Measurements from ENCODE around the gene NDUFB6. TPM values are rescaled to one million over a fixed set of nuclear protein-coding genes. Genes with fewer than 3 reads are reported as not detected.
"Not testable (repeated sequence)": the region's sequence is repeated elsewhere in the genome, so short reads cannot be mapped to it uniquely, and the experiment has no call there.

The NDUFB6 gene
- total RNA-seq, 1 donor from 2014 or later: 30.7 TPM

GRCh38 chr9:32550150-32550561 is 22.8 kb downstream of the NDUFB6 start:
- peaks cover 8% of the 10 kb centered on the region for H3K9me3 Mint-ChIP-seq (ENCODE audit: unreplicated experiment)
- DNase-seq: no peak
- TF ChIP-seq, protein P1, sequence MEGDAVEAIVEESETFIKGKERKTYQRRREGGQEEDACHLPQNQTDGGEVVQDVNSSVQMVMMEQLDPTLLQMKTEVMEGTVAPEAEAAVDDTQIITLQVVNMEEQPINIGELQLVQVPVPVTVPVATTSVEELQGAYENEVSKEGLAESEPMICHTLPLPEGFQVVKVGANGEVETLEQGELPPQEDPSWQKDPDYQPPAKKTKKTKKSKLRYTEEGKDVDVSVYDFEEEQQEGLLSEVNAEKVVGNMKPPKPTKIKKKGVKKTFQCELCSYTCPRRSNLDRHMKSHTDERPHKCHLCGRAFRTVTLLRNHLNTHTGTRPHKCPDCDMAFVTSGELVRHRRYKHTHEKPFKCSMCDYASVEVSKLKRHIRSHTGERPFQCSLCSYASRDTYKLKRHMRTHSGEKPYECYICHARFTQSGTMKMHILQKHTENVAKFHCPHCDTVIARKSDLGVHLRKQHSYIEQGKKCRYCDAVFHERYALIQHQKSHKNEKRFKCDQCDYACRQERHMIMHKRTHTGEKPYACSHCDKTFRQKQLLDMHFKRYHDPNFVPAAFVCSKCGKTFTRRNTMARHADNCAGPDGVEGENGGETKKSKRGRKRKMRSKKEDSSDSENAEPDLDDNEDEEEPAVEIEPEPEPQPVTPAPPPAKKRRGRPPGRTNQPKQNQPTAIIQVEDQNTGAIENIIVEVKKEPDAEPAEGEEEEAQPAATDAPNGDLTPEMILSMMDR (IDR thresholded peaks at IDR 0.05; ENCODE audit: partially characterized antibody, unreplicated experiment): no peak
- peaks cover 6% of the 10 kb centered on the region for H3K27me3 Mint-ChIP-seq (ENCODE audit: unreplicated experiment)
- peak overlapping the region; percentile 95 for H3K4me3 Mint-ChIP-seq (ENCODE audit: unreplicated experiment)
- H3K27ac Mint-ChIP-seq (ENCODE audit: unreplicated experiment): peak overlapping the region; percentile 69
- peaks cover 10% of the 10 kb centered on the region for H3K4me1 Mint-ChIP-seq (ENCODE audit: low read depth, unreplicated experiment)
- no peaks in the 10 kb centered on the region for H3K36me3 Mint-ChIP-seq (ENCODE audit: unreplicated experiment)

- not testable (repeated sequence) for H3K4me3 Mint-ChIP-seq (ENCODE audit: unreplicated experiment); DNase-seq; H3K9me3 Mint-ChIP-seq (ENCODE audit: unreplicated experiment); H3K27ac Mint-ChIP-seq (ENCODE audit: unreplicated experiment); H3K27me3 Mint-ChIP-seq (ENCODE audit: unreplicated experiment); H3K36me3 Mint-ChIP-seq (ENCODE audit: unreplicated experiment)
- peaks cover 10% of the 10 kb centered on the region for H3K4me1 Mint-ChIP-seq (ENCODE audit: low read depth, unreplicated experiment)
These were observed 24.7 kb downstream of the NDUFB6 start for GRCh38 chr9:32548213-32548612.

DNA sequence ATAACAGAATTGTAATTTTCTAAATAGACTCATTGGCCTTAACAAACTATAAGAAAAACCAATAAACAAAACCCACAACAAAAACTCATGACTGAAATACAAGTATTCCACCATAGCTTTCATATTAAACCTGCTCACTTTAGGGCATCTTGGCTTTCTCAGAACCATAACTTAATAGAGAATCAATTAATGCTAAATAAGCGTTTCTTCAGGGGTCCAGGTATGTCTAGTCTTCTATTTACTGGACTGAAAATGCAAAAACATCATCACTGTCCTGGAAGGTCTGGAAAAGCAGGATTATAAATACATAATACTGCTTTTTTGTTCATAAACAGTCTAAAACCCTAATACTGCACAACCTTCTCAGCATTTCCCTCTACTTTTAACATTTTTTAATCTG is 27.1 kb downstream of the NDUFB6 start:
- peaks cover 10% of the 10 kb centered on the region for H3K4me1 Mint-ChIP-seq (ENCODE audit: low read depth, unreplicated experiment)
- no peaks in the 10 kb centered on the region for H3K9me3 Mint-ChIP-seq (ENCODE audit: unreplicated experiment)
- no peak overlapping the region for H3K27ac Mint-ChIP-seq (ENCODE audit: unreplicated experiment)
- DNase-seq: no peak
- H3K4me3 Mint-ChIP-seq (ENCODE audit: unreplicated experiment): no peak overlapping the region
- TF ChIP-seq, protein P1 (IDR thresholded peaks at IDR 0.05; ENCODE audit: partially characterized antibody, unreplicated experiment): no peak
- no peaks in the 10 kb centered on the region for H3K27me3 Mint-ChIP-seq (ENCODE audit: unreplicated experiment)
- no peaks in the 10 kb centered on the region for H3K36me3 Mint-ChIP-seq (ENCODE audit: unreplicated experiment)

DNA sequence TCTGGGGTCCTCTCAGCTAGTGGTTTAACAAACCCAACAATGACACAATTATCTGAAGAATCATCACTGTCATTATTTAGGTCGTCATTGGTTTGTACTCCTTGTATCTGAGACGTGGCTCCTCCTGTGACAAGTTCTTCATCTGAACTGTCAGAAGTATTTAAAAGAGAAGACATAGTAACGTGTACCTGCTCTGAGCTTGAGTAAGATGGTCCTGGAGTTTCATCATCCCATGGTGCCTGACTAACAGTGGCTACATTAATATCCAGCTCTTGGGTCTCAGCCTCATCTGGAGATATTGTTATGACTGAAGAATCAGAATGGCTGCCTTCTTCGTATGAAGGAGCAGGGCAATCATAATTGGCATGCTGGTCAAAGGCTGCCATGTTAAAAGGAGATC is 29.9 kb downstream of the NDUFB6 start:
- TF ChIP-seq, protein P1 (IDR thresholded peaks at IDR 0.05; ENCODE audit: partially characterized antibody, unreplicated experiment): no peak
- Mint-ChIP-seq H3K27me3 (ENCODE audit: unreplicated experiment) (no peaks in the 10 kb centered on the region), H3K27ac (ENCODE audit: unreplicated experiment) (no peak overlapping the region), H3K9me3 (ENCODE audit: unreplicated experiment) (no peaks in the 10 kb centered on the region), H3K4me3 (ENCODE audit: unreplicated experiment) (no peak overlapping the region), H3K4me1 (ENCODE audit: low read depth, unreplicated experiment) (no peaks in the 10 kb centered on the region), H3K36me3 (ENCODE audit: unreplicated experiment) (no peaks in the 10 kb centered on the region)
- no peak for DNase-seq

GRCh38 chr9:32533816-32534215 is 39.1 kb downstream of the NDUFB6 start:
- TF ChIP-seq, protein P1 (IDR thresholded peaks at IDR 0.05; ENCODE audit: partially characterized antibody, unreplicated experiment): no peak
- H3K36me3 Mint-ChIP-seq (ENCODE audit: unreplicated experiment): peaks cover 4% of the 10 kb centered on the region
- H3K27ac Mint-ChIP-seq (ENCODE audit: unreplicated experiment): no peak overlapping the region
- no peaks in the 10 kb centered on the region for H3K4me1 Mint-ChIP-seq (ENCODE audit: low read depth, unreplicated experiment)
- no peaks in the 10 kb centered on the region for H3K27me3 Mint-ChIP-seq (ENCODE audit: unreplicated experiment)
- no peaks in the 10 kb centered on the region for H3K9me3 Mint-ChIP-seq (ENCODE audit: unreplicated experiment)
- DNase-seq: no peak
- no peak overlapping the region for H3K4me3 Mint-ChIP-seq (ENCODE audit: unreplicated experiment)

- no peak for DNase-seq
- H3K36me3 Mint-ChIP-seq (ENCODE audit: unreplicated experiment): peaks cover 4% of the 10 kb centered on the region
- no peak overlapping the region for H3K4me3 Mint-ChIP-seq (ENCODE audit: unreplicated experiment)
- no peak overlapping the region for H3K27ac Mint-ChIP-seq (ENCODE audit: unreplicated experiment)
- no peaks in the 10 kb centered on the region for H3K4me1 Mint-ChIP-seq (ENCODE audit: low read depth, unreplicated experiment)
- no peaks in the 10 kb centered on the region for H3K27me3 Mint-ChIP-seq (ENCODE audit: unreplicated experiment)
- H3K9me3 Mint-ChIP-seq (ENCODE audit: unreplicated experiment): no peaks in the 10 kb centered on the region
- TF ChIP-seq, protein P1 (IDR thresholded peaks at IDR 0.05; ENCODE audit: partially characterized antibody, unreplicated experiment): no peak
These were observed 39.6 kb downstream of the NDUFB6 start for GRCh38 chr9:32533336-32533735.

Measured in glutamatergic neuron (in vitro differentiated cells).